ENCODE results near the gene TROAP. TPM values are rescaled to one million over a fixed set of nuclear protein-coding genes. Genes with fewer than 3 reads are reported as not detected.

Gene TROAP
- total and polyA plus RNA-seq, 9 of the 15 experiments (the other 6 are each of a cell fraction or from before 2014, with no cell fraction given) = 46.4 to 171 (median 59.8) TPM

- TF ChIP-seq TSHZ1 (CRISPR knock-in tag; IDR thresholded peaks at IDR 0.05) (no peak), ZNF24 (IDR thresholded peaks at IDR 0.05) (no peak), CTCF (IDR thresholded peaks at IDR 0.05 in 2 of 3, conservative IDR thresholded peaks at IDR 0.05 in 1 of 3; ENCODE audit: insufficient read depth in 2 of 3, low read depth in 1 of 3, low read length in 3 of 3) (no peak), HDAC2 (IDR thresholded peaks at IDR 0.05) (peak; percentile 75), CHD2 (IDR thresholded peaks at IDR 0.05; ENCODE audit: low read depth, low read length) (peak; percentile 94), ZNF197 (CRISPR knock-in tag; IDR thresholded peaks at IDR 0.05; ENCODE audit: low read depth) (no peak), LARP7 (IDR thresholded peaks at IDR 0.05) (no peak), RFX1 (IDR thresholded peaks at IDR 0.05) (no peak), MTA2 (IDR thresholded peaks at IDR 0.05; ENCODE audit: low read depth) (no peak), ATF6 (CRISPR knock-in tag; IDR thresholded peaks at IDR 0.05) (no peak), XRCC4 (IDR thresholded peaks at IDR 0.05; ENCODE audit: extremely low read depth, insufficient read depth, insufficient read length) (no peak), POLR2G (IDR thresholded peaks at IDR 0.05; ENCODE audit: low read depth, low read length) (peak; percentile 98), ZNF23 (CRISPR knock-in tag; IDR thresholded peaks at IDR 0.05) (no peak), ASH1L (IDR thresholded peaks at IDR 0.05; ENCODE audit: borderline replicate concordance, low read depth, partially characterized antibody) (peak; percentile 85), TCFL5 (CRISPR knock-in tag; conservative IDR thresholded peaks at IDR 0.05) (no peak), GTF2E2 (tag; IDR thresholded peaks at IDR 0.05) (peak; percentile 75; the same call in 1 of the 2 replicates), SP2 (IDR thresholded peaks at IDR 0.05; ENCODE audit: extremely low read depth, low read depth, low read length, poor library complexity, severe bottlenecking) (peak; percentile 39), MEF2D (tag; conservative IDR thresholded peaks at IDR 0.05; ENCODE audit: low read depth) (no peak), CHD1 (IDR thresholded peaks at IDR 0.05; ENCODE audit: low read length) (no peak), TCF15 (CRISPR knock-in tag; IDR thresholded peaks at IDR 0.05) (no peak)
Observed at GRCh38 chr12:49322708-49323523, at the start of gene TROAP (continued).

All from K562 (cell line).